RPMI7951 (cell line): ENCODE data around the gene CA5A. TPM values are rescaled to one million over a fixed set of nuclear protein-coding genes. Genes with fewer than 3 reads are reported as not detected.
A peak's percentile ranks its signal among the peaks of the same experiment; 100 is the strongest.
"Not testable (repeated sequence)": the region's sequence is repeated elsewhere in the genome, so short reads cannot be mapped to it uniquely, and the experiment has no call there.

ENCODE experiments used
- DNase-seq: peaks from one replicate; pipeline ENCODE4 v3.0.0-alpha.2; 2012; ENCODE audit warnings: low read depth
- total RNA-seq: library from RNA; depleted of rRNA; stranded (reverse); fragments of >200 nt; shearing (Covaris generic); gene quantifications from 2 replicates; pipeline ENCODE4 v1.2.3, GENCODE V29; 2014

Gene CA5A
- total RNA-seq, 1 experiment from 2014 or later = not detected

- DNase-seq = peak; percentile 83
These were observed 40.0 kb downstream of the CA5A start for GRCh38 chr16:87896176-87896890.

DNA sequence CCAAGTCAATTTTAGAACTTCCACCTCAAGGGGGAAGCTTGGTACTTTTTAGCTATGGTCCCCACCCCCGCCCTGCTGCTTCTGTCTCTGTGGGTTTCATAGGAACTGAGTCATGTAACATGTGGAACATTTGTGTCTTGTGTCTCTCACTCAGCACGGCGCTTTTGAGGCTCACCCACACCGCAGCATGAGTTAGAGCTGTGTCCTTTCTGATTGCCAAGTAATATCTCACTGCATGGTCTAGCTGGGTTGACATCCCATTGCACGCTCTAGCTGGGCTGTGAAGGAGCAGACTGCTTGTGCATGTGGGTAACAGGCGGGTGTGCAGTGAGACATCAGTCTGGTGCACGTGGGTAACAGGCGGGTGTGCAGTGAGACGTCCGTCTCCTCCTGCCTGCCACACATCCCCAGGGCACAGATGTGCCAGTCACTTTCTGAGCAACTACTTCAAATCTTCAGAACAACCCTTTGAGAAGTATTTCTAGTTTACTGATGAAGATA is 40.6 kb downstream of the CA5A start:
- DNase-seq = peak; percentile 95

DNA sequence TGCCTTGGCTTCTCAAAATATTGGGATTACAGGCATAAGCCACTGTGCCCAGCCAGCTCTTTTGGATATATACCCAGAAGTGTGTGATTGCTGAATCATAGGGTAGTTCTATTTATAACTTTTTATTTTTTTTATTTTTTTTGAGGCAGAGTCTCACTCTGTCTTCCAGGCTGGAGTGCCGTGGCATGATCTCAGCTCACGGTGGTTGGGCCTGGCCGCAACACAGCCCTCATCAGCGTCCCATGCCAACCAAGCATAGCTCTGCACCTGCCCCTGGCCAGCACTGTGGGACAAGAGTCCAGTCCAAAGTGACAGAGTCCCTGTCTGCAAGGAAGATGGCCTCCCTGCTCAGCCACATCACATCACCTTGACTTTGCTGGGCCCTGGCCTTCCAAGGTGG is 42.3 kb downstream of the CA5A start:
- peak; percentile 65 for DNase-seq

GRCh38 chr16:87891764-87892163 is 44.6 kb downstream of the CA5A start:
- DNase-seq = no peak

DNA sequence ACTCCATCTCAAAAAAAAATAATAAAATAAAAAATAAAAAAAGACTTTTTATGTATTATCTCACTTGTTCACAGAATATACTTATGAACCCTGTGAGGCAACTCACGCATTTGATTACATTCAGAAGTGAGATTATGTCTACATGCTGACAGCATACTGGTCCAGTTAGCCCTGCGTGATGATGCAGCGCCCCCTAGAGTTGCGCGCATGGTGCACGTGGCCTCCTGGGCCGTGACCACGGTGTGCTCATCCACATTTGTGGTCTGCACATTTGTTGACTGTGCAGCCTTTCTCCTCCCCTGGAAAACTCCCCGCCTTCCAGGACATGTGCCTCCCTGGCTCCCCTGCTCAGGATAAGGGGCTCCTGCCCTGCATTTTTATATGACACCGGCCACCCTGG is 46.6 kb downstream of the CA5A start:
- not testable (repeated sequence) for DNase-seq

- DNase-seq = not testable (repeated sequence)
These were observed 48.0 kb downstream of the CA5A start for GRCh38 chr16:87888346-87888745.

DNA sequence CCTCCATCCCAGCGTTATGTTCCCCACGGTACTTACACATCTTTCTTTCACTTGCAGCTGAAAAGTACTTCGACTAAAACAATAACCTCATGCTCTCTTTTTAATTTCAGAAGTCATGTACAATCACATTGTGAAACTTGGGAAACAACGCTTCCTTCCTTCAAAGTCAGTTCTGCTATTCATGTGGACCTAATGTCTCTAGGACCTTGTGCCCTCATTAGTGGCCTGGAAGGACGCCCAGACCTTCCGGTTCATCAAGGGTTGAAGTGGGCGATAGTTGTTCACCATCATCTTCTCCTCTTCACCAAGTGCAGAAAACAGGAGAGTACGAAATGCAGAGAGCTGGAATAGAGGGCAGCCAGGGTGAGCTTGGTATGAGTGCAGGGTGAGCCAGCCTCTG is 48.4 kb downstream of the CA5A start:
- not testable (repeated sequence) for DNase-seq

- not testable (repeated sequence) for DNase-seq
These were observed 50.9 kb downstream of the CA5A start for GRCh38 chr16:87885371-87885967.

DNA sequence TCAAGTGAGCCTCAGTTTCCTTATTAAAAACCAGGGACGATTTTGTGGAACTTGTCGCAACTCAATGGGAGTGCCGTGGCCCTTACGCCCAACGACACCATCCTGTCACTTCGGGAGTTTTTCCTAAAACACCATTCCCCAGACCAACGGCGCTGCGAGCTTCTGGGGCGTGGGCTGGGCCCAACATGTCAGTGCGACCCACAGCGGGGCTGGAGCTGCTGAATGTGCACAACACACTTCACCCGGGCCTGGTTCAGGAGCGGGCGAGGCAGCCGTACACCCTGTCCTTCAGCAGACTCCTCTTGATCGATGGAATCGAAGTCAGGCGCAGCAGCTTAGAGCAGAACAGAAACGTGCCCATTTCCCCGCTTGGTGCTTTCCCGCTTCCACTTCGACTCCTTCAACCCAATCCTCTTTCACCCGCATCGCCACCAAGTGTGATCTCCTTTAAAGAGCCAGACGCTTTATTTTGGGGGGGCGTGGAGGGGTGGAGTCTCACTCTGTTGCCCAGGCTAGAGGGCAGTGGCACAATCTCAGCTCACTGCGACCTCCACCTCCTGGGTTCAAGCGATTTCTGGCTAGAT is 53.8 kb downstream of the CA5A start:
- DNase-seq = no peak

DNA sequence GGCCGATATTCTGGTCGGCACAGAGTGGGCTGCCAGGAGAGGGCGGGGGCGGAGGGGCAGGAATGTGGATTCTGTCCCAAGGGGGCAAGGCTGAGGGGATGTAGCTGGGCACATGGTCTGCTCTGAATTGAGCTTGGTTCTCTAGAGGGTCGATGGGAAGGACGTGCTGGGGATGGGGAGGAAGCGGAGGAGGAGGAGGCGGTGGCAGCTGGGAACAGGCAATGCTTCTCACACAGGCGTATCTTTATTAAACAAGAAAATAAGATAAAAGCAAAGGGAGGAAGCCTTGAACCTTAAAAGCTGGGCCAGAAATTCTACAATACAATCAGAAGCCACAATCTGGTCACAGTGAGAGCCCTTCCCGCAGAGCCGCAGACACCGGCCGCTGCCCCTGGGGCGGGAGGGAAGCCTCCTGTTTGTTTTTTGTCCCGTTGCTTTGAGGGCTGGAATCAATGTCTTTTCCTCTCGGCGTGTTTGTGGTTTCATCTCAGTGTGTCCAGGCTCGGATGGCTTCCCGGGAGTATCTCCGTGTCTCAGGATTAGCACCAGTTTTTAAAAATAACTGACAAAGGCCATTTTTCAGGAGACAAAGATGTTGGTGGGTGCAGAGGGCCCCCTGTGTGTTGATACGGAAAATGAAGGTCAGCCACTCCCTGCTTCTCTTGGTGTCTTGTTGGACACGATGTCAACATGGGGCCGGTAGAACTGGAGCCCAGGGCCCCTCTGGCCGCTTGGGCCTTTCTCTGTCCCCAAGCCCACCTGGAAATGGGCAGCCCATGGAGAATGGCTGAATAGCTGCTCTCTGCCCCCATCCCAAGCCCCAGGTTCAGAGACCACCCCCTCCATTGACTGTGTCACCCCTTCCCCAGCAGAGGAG is 54.8 kb downstream of the CA5A start:
- peak; percentile 80 for DNase-seq

GRCh38 chr16:87880117-87880696 is 56.1 kb downstream of the CA5A start:
- DNase-seq = no peak

DNA sequence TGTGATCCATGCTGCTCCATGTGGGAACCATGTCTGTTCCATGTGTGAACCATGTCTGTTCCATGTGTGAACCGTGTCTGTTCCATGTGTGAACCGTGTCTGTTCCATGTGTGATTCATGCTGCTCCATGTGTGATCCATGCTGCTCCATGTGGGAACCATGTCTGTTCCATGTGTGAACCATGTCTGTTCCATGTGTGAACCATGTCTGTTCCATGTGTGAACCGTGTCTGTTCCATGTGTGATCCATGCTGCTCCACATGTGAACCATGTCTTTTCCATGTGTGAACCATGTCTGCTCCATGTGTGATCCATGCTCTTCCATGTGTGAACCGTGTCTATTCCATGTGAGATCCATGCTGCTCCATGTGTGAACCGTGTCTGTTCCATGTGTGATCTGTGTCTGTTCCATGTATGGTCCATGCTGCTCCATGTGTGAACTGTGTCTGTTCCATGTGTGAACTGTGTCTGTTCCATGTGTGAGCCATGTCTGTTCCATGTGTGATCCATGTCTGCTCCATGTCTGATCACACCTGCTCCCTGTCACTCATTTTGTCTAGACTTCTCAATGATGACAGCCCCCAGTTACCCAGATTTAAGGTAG is 56.8 kb downstream of the CA5A start:
- not testable (repeated sequence) for DNase-seq

GRCh38 chr16:87878704-87879103 is 57.6 kb downstream of the CA5A start:
- DNase-seq = no peak

DNA sequence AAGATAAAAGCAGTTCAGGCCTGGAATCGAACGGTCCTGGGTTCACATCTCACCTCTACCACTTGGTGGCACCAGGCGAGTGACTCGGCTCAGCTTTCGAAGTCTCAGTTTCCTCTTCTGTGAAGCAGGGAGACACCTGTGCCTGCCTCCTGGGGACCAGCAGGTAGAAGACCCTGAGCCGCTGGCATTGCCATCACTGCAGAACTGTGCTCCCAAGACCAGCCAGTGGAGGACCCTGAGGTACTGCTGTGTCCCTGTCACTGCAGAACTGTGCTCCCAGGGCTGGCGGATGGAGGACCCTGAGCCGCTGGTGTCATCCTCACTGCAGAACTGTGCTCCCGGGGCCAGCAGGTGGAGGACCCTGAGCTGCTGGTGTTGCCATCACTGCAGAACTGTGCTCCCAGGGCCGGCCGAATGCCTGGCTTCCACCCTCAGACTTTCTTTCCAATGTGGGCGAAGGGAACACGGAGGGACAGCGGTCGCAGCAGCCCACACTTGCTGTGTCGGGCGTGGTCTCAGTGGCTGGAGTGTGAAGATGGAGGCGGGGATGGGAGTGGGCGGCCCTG is 58.3 kb downstream of the CA5A start:
- no peak for DNase-seq

DNA sequence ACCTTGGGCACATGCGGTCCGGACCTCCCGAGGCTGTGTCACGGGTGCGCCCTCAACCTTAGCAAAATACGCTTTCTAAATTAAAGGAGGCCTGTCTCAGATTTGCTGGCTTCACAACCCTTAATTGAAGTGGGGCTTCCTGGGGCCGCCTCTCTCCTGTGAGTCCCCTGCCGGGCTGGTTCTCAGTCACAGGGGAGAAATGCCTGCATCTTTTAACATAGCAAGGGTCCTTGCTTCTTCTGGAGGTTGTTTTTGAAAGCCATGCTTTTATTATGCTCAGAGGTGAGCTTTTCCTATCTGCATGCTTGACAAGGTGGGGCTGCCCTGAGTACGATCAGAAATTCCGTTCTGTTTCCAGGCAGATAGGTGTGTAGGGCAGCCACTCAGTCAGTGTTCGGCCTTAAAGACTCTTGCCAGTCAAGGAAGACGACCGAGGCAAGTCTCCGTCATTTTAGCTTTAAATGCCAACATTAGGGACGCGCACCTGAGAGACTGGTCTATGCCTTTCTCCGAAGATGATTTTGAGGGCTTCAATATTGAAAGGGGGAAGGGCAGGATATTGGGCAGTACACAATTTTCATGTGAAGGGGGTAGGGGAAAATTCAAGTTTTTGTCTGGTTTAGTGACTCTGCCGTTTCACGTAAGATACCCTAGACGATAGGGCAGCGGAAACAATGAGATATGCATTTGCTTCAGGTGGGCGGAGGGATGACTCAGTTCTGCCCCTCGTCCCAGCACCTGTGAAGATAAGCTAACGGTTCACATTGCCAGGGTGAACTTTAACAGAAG is 61.5 kb downstream of the CA5A start:
- no peak for DNase-seq

DNA sequence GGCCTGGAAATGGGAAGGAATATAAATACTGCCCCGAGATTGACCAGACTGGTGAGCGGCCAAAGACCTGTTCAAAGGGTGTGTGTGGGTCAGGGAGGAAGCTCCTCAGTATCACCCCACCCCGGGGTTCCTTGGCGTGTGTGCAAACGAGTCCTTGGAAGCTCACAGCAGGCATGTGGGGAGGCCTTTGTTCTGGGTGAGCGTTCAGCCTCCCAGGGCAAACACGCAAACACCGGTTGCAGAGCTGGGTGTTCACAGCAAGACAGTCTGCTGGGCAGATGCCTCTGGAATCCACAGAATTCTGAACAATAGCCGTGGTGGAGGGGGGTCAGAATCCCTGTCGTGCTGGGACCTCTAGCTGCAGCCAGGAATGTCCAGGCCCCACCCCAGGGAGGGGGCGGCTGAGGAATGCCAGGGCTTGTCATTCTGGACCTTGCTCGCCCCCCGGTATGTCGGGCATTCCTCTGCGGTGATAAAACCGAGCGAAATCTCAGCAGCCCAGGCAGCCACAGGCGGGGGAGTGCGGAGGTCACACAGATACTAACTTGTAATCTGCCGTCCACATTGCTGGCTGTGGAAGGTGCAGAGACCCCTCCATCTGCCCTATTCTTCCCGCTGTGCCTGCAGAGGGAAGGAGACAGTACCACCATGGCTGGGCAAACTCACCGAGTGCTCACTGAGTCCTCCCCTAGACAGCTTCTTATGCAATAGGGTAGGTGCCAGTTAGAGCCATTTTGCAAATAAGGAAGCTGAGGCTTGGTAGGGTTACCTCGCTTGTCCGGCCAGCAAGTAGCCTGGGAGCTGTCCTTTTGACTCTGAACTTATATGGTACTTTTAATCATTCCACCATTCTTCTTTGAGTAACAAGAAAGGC is 65.7 kb downstream of the CA5A start:
- DNase-seq = peak; percentile 84

GRCh38 chr16:87869879-87870417 is 66.4 kb downstream of the CA5A start:
- not testable (repeated sequence) for DNase-seq

- peak; percentile 73 for DNase-seq
These were observed 67.1 kb downstream of the CA5A start, which contains the start of gene SLC7A5 for GRCh38 chr16:87869061-87869878. TSS of gene SLC7A5 (minus strand) at chr16:87869507. CDS start at chr16:87869422, 85 bp downstream.
